DMS153 (cell line): ENCODE data around the gene NCK2.
A peak's percentile ranks its signal among the peaks of the same experiment; 100 is the strongest.

Experiments used
- DNase-seq: peaks from one replicate; lab custom pipeline; 2025; lab: John Stamatoyannopoulos, UW

NCK2 gene

GRCh38 chr2:105793196-105793975 is 48.7 kb downstream of the NCK2 start:
- DNase-seq = no peak

DNA sequence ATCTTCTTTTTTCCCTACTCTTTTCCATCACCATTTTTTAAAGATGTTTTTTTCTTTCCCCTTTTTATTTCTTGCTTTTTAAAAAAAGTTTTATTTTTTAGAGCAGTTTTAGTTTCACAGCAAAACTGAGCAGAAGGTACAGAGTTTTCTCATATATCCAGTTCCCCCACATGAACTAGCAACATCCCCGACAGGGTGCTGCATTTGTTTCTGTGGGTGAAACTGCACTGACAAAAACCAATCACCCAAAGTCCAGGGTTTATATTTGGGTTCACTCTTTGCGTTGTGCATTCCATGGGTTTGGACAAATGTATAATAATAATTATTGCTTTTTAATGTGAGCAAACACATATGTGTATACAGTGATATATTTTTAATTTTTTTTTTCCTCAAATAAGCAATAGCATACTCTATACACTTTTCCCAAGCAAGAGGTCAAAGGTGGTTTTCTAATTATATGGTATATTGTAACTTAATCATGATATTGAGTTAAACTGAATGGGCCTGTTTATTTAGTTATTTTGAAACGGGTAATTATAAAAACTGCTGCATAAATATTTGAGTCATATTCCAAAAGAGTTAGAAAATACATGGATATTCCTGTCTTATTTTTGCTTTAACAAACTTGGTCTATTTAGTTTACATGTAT is 50.3 kb downstream of the NCK2 start:
- no peak for DNase-seq

DNA sequence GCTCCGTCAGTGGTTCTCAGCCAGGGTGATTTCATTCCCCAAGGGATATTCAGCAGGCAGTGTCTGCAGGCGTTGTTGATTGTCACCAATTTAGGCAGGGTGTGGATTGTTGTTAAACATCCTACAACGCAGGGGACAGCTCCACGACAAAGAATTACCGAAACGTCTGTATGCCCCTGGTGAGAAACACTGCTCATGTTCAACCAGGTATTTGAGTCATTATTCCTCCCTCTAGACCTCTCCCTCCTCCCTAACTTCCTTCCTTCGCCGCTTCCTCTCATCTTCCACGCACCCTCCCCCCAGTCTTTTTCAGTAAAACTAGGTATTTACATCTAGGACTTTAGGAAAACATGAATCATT is 50.8 kb downstream of the NCK2 start:
- no peak for DNase-seq

GRCh38 chr2:105796131-105796638 is 51.5 kb downstream of the NCK2 start:
- DNase-seq = no peak

- no peak for DNase-seq
Measured at GRCh38 chr2:105796791-105797190, 52.1 kb downstream of the NCK2 start.

GRCh38 chr2:105797298-105797819 is 52.6 kb downstream of the NCK2 start:
- DNase-seq = no peak

GRCh38 chr2:105798595-105798994 is 53.9 kb downstream of the NCK2 start:
- no peak for DNase-seq

DNA sequence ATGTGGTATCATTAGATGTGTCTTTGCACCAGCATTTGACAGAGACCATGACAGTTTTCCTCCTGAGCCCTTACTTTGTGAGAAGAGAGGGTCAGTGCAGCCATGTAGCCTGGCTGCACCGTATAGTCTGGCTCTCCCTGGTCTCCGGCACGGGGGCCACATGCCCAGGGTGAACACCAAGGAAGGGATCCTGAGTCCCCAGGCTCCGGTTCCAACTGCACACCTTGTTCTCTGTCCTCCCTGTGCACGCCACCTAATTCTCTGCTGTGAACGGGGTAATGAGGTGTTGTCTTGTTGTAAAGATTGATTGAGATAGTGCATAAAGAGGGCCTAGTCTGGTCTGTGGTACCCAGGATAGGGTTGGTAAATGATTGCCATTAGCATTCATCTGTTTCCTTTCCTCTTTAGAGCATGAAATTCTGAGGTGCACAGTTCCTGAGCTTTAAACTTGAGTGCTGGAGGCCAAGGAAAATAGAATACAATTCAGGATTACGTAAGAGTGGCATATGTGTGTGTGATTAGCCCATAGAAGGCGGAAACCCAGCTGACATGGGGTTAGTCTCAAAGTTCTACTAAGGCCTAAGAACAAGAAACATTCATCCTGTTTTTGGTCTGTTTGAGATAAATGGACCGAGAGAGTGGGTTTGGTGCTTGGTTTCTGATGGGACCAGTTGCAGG is 55.5 kb downstream of the NCK2 start:
- no peak for DNase-seq

GRCh38 chr2:105800953-105801635 is 56.4 kb downstream of the NCK2 start:
- DNase-seq = no peak

DNA sequence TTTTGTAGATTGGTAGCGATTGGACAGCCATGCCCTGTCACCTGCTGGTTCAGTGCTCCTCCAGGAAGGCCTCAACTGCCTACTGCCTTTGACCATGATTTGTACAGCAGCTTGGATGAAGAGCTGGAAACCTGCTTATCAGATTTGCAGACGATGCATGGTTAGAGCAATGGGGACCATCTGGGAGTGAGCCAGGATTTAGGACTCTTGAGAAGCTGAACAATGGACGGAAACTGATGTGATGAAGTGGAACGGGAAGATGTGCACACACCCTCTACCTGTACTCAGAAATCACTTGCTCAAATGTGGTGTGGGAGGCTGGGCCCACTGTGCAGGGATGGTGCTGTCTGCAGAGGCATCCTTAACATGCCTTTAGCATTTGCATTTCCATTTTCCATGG is 57.2 kb downstream of the NCK2 start:
- DNase-seq = no peak

- DNase-seq = no peak
Measured at GRCh38 chr2:105802587-105802986, 57.9 kb downstream of the NCK2 start.

DNA sequence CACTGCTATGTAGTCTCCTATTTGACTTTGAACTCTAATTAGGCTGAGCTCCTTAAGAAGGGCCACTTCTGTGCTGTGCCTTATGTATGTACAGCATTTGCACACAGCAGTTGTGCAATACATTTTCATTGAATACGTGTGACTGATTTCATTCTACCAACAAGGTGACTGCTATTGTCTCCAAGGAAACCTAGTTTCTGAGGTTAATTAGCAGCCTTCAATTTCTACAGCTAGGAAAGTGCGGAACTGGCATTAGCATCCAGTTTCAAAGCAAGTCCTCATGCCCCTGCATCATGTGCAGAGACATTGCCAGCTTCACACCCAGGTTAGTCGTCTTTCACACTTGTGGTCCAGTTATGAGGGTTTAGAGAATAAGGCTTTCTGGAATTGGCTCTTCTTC is 58.6 kb downstream of the NCK2 start:
- no peak for DNase-seq

- no peak for DNase-seq
Measured at GRCh38 chr2:105803773-105804172, 59.1 kb downstream of the NCK2 start.

DNA sequence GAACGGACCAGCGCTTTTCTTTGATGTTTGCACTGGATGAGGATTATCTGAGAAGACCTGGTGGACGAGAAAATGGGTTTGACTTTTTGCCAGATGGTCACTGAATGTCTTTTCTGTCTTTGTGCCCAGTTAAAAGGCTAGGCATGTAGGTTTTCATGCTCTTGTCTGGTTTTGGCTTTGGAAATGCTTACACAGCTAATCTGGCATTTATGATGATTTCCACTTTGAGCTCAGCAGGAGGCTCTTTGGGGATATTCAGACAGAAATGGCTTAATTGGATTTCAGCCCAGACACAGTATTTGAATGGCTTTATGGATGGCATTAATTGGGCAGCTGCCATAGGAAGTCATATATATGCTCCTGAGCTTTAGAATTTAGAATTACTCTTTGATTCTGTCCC is 59.6 kb downstream of the NCK2 start:
- DNase-seq = peak; percentile 91

- DNase-seq = no peak
Measured at GRCh38 chr2:105806996-105807395, 62.3 kb downstream of the NCK2 start.

GRCh38 chr2:105808423-105809096 is 63.8 kb downstream of the NCK2 start:
- DNase-seq = no peak

GRCh38 chr2:105809097-105809473 is 64.4 kb downstream of the NCK2 start:
- DNase-seq = no peak

DNA sequence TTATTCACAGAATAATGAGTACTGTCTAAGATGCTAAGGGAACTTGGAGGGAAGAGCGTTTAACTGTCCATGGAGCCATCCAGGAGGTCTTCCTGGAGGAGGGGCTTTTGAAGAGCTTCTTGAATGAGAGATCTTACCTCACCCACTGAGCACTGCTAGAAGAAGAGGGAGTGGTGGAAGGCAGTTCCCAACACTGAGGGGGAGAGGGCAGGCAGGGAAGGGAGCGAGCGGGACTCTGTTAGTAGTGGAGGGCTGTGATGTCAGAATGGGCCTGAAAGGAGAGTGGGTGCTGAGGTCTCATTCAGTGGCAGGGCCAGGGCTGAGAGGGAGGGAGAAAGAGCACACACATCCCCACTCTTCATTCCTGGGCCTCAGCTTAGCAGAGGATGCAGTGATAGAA is 65.0 kb downstream of the NCK2 start:
- no peak for DNase-seq

DNA sequence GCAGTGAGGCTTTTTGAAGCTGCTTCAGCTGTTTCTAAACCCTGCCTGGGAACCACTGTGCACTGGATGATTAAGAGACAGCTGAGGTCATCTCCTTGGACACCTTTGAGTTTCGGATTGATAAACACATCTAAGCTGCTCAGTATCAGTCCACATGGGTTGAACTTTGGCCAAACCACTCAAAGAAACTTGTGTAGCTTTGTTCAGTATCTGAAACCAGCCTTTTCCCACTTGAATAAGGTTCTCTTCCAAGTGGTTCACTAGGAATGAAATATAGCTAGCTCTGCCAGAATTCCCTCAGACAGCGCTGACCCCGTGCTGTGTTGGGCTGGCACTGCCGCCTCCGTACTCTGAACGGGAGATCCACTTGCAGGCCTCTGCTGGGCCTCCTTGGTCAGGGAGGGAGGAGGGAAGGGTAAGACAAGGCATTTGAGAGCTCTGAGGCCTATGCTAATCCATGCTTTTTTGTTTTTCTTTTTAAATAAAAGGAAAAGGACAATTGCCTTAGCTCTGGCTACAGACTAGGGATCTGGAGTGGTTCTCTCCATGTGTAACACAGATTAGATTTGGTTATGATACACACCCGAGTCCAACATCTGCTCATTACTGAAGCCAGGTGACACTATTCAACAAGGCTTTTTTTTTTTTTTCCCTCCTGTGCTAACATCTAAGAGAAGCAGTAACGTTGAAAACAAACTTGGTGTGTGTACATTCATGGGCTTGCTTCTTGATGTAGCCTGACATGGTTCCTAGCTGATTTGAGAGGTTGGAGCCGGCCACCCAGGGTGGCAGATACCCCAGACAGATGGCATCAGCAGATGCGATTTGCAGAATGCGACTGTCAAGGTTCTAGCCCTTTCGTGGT is 67.7 kb downstream of the NCK2 start:
- DNase-seq = peak; percentile 31

DNA sequence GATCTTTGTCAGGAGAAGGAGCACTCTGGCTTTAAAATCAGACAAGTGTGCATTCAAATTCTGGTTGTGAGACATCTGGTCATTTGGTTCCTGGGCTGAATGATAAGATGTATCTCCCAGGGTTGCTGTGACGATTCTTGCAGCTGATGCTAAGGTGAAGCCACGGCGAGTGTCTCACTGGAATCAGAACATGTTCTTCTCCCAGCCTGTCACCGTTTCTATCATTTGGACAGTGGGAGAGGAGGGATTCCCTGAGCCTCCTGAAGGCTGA is 68.3 kb downstream of the NCK2 start:
- DNase-seq = no peak

DNA sequence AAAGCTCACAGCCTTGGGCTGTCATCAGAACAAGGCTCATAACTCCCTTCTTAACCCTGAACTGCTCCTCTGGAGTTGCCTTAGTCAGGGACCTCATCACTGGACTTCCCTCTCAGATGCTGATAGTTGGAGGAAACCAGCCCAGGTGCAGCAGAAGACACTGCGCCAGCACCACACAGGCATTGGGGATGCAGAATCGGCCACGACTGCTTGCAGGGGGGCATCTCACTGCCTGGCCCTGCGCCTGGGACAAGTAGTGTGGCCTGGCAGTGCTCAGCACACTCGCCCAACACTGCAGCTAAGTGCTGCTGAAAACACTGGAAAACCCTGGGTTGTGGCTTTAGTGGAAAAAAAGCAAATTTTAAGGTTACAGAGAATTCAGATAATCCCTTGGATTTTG is 68.7 kb downstream of the NCK2 start:
- no peak for DNase-seq
